Keratinocyte (primary cell): ENCODE data around the gene OXCT1.

Source experiments
- EZH2 ChIP-seq: IDR thresholded peaks from one replicate; pipeline ENCODE4 v1.6.1; 2012; ENCODE audit warnings: inconsistent platforms, mild to moderate bottlenecking, low read length, moderate library complexity
- TF ChIP-seq, protein P1 (sequence below), 3 experiments: IDR thresholded peaks in 1 of 3; conservative IDR thresholded peaks in 1 of 3; optimal IDR thresholded peaks in 1 of 3; 2 replicates in 2 of 3; 3 replicates in 1 of 3; pipeline versions ENCODE3 to v1.5.1; 2011; ENCODE audit warnings: low read length in 3 of 3, mild to moderate bottlenecking in 3 of 3, moderate library complexity in 2 of 3, control low read depth in 1 of 3, inconsistent platforms in 1 of 3; ENCODE audit not compliant: insufficient read depth in 2 of 3; ENCODE audit errors: extremely low read depth in 1 of 3

DNA sequence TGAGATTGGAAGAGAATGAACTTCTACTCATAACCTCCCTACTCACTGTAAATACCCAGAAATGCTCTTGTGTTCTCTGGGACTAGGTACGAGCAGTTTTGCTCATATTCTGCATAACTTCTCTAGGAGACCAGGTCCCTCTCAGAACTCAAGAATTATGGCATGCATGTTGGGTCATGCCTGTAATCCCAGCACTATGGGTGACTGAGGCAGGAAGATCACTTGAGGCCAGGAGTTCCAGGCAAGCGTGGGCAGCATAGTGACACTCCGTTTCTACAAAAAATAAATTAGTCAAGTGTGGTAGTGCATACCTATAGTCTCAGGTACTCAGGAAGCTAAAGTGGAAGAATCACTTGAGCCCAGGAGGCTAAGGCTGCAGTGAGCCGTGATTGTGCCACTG, 141.9 kb downstream of the OXCT1 start:
- TF ChIP-seq, protein P1, sequence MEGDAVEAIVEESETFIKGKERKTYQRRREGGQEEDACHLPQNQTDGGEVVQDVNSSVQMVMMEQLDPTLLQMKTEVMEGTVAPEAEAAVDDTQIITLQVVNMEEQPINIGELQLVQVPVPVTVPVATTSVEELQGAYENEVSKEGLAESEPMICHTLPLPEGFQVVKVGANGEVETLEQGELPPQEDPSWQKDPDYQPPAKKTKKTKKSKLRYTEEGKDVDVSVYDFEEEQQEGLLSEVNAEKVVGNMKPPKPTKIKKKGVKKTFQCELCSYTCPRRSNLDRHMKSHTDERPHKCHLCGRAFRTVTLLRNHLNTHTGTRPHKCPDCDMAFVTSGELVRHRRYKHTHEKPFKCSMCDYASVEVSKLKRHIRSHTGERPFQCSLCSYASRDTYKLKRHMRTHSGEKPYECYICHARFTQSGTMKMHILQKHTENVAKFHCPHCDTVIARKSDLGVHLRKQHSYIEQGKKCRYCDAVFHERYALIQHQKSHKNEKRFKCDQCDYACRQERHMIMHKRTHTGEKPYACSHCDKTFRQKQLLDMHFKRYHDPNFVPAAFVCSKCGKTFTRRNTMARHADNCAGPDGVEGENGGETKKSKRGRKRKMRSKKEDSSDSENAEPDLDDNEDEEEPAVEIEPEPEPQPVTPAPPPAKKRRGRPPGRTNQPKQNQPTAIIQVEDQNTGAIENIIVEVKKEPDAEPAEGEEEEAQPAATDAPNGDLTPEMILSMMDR (optimal IDR thresholded peaks at IDR 0.05 in 1 of 3, IDR thresholded peaks at IDR 0.05 in 1 of 3, conservative IDR thresholded peaks at IDR 0.05 in 1 of 3; ENCODE audit: extremely low read depth in 1 of 3, insufficient read depth in 2 of 3, low read length in 3 of 3): no peak
- TF ChIP-seq EZH2: no peak
